C1 segment of cervical spinal cord (tissue), 14 donors: ENCODE measurements around the gene GNB1.
"Not testable (repeated sequence)": the region's sequence is repeated elsewhere in the genome, so short reads cannot be mapped to it uniquely, and the experiment has no call there.

Source experiments
- DNase-seq, 14 donors: peaks; one replicate each; lab custom pipeline; 2025; lab: John Stamatoyannopoulos, UW

Gene GNB1

GRCh38 chr1:1892079-1892762 lies 1.3 kb upstream of the GNB1 start:
- peak in 1 of 14 donors; percentile 32 for DNase-seq

- DNase-seq, result peak in 12 of 14 donors; percentile 52 to 94 (median 78)
These were observed 627 bp upstream of the GNB1 start for GRCh38 chr1:1891349-1892078.

GRCh38 chr1:1889847-1890505 lies 911 bp downstream of the GNB1 start:
- peak in 7 of 14 donors; percentile 14 to 73 (median 46) for DNase-seq

GRCh38 chr1:1889090-1889750 lies 1.7 kb downstream of the GNB1 start:
- no peak for DNase-seq

- not testable (repeated sequence) for DNase-seq
These were observed 7.0 kb downstream of the GNB1 start for GRCh38 chr1:1883890-1884289.

- DNase-seq, result no peak
These were observed 7.6 kb downstream of the GNB1 start for GRCh38 chr1:1883092-1883873.

DNA sequence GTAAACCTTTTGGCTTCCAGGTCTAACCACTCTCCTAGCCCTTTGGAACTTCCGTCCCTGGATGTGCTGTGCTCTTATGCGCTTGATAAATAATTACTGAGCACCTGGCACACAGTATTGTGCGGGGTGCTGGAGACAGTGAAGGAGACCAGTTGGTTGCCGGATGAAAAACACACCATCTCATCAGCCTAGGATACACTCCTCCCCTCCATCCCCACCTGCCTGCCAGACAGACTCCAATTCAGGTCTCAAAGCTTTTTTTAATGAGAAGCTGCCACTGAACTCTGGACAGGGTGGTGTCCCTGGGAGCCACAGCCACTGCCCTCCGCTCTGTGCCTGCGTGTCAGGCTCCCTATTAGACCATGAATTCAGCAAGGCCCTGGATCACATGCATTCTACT lies 9.2 kb downstream of the GNB1 start:
- DNase-seq, result peak in 1 of 14 donors; percentile 12

DNA sequence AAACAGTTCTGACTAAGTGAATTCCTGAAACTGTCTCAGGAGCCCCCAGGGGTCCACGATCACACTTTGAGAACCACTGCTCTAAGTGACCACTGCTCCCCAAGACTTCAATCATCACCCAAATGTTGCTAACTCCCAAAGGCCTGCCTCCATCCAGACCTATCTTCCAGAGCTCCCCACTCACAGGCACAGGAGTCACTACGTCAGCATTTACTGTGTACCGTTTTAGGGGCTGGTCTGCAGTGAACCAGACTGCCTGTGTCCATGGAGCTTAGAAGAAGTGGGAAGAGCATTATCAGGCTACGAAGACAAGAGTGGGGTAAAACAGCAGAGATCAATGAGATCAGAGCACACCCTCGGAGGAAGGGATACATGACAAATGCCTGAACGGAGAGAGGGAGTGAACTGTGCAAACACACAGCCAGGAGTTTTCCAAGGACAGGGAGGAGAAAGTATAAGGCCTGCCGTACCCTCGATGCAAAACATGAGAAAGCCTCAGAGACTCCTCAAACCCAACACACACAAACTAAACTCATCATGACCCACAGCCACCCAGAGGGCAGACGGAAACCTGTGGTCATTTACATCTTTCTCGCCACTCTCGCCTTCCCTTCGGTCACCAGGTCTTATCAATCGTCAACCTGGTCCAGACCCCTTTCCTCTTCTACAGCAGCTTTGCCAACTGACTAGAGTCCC lies 10.1 kb downstream of the GNB1 start:
- no peak for DNase-seq

DNA sequence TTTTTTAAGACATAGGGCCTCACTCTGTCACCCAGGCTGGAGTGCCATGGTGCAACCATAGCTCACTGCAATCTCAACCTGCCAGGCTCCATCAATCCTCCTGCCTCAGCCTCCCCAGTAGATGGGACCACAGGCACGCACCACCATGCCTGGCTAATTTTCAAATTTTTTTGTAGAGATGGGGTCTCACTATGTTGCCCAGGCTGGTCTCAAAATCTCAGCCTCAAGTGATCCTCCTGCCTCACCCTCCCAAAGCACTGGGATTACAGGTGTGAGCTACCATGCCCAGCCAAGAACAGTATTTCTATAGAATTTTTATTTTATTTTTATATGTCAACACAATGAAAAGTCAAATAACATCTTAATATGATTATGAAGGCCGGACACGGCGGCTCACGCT lies 10.9 kb downstream of the GNB1 start:
- DNase-seq, result no peak

- no peak for DNase-seq
These were observed 12.9 kb downstream of the GNB1 start for GRCh38 chr1:1877865-1878436.

- DNase-seq, result no peak
These were observed 14.5 kb downstream of the GNB1 start for GRCh38 chr1:1876335-1876930.

DNA sequence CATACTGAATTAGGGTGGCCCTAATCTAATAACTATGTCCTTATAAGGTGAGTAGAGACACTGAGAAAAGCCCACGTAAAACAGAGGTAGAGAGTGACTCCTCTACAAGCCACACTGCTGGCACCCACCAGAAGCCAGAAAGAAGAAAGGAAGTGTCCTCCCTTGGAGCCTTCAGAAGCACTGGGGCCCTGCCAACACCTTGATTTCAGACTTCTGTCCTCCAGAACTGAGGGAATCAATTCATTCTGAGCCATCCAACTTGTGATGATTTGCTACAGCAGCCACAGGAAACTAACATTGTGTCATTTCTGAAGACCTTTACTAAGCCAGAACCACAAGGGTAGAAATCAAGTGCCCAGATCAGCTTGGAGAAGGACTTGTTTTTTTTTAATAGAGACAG lies 15.0 kb downstream of the GNB1 start:
- DNase-seq, result no peak

DNA sequence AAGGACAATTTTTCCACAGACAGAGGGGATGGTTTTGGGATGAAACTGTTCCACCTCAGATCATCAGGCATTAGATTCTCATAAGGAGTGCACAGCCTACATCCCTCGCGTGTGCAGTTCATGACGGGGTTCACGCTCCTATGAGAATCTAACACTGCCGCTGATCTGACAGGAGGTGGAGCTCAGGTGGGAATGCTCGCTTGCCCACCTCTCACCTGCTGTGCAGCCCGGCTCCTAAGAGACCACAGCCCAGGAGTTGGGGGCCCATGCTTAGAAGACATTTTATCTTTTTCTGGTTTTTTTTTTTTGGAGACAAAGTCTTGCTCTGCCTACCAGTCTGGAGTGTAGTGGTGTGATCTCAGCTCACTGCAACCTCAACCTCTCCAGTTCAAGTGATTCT lies 16.0 kb downstream of the GNB1 start:
- DNase-seq, result no peak

GRCh38 chr1:1873186-1873585 lies 17.7 kb downstream of the GNB1 start:
- DNase-seq, result peak in 2 of 14 donors; percentile 20 to 85

- DNase-seq, result no peak
These were observed 18.4 kb downstream of the GNB1 start for GRCh38 chr1:1872329-1872994.

- DNase-seq, result no peak
These were observed 21.4 kb downstream of the GNB1 start for GRCh38 chr1:1869469-1869868.

GRCh38 chr1:1867164-1867563 lies 23.7 kb downstream of the GNB1 start:
- no peak for DNase-seq

GRCh38 chr1:1862905-1863547 lies 27.9 kb downstream of the GNB1 start:
- DNase-seq, result no peak

GRCh38 chr1:1861761-1862310 lies 29.1 kb downstream of the GNB1 start:
- not testable (repeated sequence) for DNase-seq
